HG03460 (cell line): ENCODE results near the gene USP17L18.
"Not testable (repeated sequence)": the region's sequence is repeated elsewhere in the genome, so short reads cannot be mapped to it uniquely, and the experiment has no call there.

ENCODE experiments used
- ATAC-seq: cut with Tn5 transposase; IDR thresholded peaks from one replicate; pipeline ENCODE4 v1.9.1; 2021; ENCODE audit not compliant: unreplicated experiment

USP17L18 gene

GRCh38 chr4:9247953-9248680, at the start of gene USP17L18:
TSS of gene USP17L18 (plus strand) at chr4:9248630. CDS start at chr4:9248630, 0 bp downstream.
- ATAC-seq, result not testable (repeated sequence)

- not testable (repeated sequence) for ATAC-seq
Observed at GRCh38 chr4:9210357-9210756, 38.1 kb upstream of the USP17L18 start, which contains the start of gene USP17L10. TSS of gene USP17L10 (plus strand) at chr4:9210657. CDS start at chr4:9210657, 0 bp downstream.

- not testable (repeated sequence) for ATAC-seq
Observed at GRCh38 chr4:9214701-9215100, 33.7 kb upstream of the USP17L18 start.

GRCh38 chr4:9215105-9215504, 33.3 kb upstream of the USP17L18 start, which contains the start of gene USP17L11:
TSS of gene USP17L11 (plus strand) at chr4:9215405. CDS start at chr4:9215405, 0 bp downstream.
- ATAC-seq, result not testable (repeated sequence)

GRCh38 chr4:9219852-9220251, 28.6 kb upstream of the USP17L18 start, which contains the start of gene USP17L12:
TSS of gene USP17L12 (plus strand) at chr4:9220152. CDS start at chr4:9220152, 0 bp downstream.
- not testable (repeated sequence) for ATAC-seq

- not testable (repeated sequence) for ATAC-seq
Observed at GRCh38 chr4:9224596-9224995, 23.8 kb upstream of the USP17L18 start, which contains the start of gene USP17L13. TSS of gene USP17L13 (plus strand) at chr4:9224896. CDS start at chr4:9224896, 0 bp downstream.

- ATAC-seq, result not testable (repeated sequence)
Observed at GRCh38 chr4:9230249-9230648, 18.2 kb upstream of the USP17L18 start.

GRCh38 chr4:9234085-9234484, 14.3 kb upstream of the USP17L18 start, which contains the start of gene USP17L15:
TSS of gene USP17L15 (plus strand) at chr4:9234385. CDS start at chr4:9234385, 0 bp downstream.
- ATAC-seq, result not testable (repeated sequence)

- ATAC-seq, result not testable (repeated sequence)
Observed at GRCh38 chr4:9238461-9238860, 10.0 kb upstream of the USP17L18 start.

GRCh38 chr4:9243579-9243978, 4.9 kb upstream of the USP17L18 start, which contains the start of gene USP17L17:
TSS of gene USP17L17 (plus strand) at chr4:9243879. CDS start at chr4:9243879, 0 bp downstream.
- not testable (repeated sequence) for ATAC-seq

- not testable (repeated sequence) for ATAC-seq
Observed at GRCh38 chr4:9253078-9253477, 4.6 kb downstream of the USP17L18 start, which contains the start of gene USP17L19. TSS of gene USP17L19 (plus strand) at chr4:9253378. CDS start at chr4:9253378, 0 bp downstream.

GRCh38 chr4:9257824-9258223, 9.4 kb downstream of the USP17L18 start, which contains the start of gene USP17L20:
TSS of gene USP17L20 (plus strand) at chr4:9258124. CDS start at chr4:9258124, 0 bp downstream.
- ATAC-seq, result not testable (repeated sequence)

GRCh38 chr4:9262572-9262971, 14.1 kb downstream of the USP17L18 start, which contains the start of gene USP17L21:
TSS of gene USP17L21 (plus strand) at chr4:9262872. CDS start at chr4:9262872, 0 bp downstream.
- not testable (repeated sequence) for ATAC-seq

GRCh38 chr4:9267319-9267718, 18.9 kb downstream of the USP17L18 start, which contains the start of gene USP17L22:
TSS of gene USP17L22 (plus strand) at chr4:9267619. CDS start at chr4:9267619, 0 bp downstream.
- not testable (repeated sequence) for ATAC-seq

- not testable (repeated sequence) for ATAC-seq
Observed at GRCh38 chr4:9271719-9272118, 23.3 kb downstream of the USP17L18 start.
